ENCODE results near the gene PIP4K2B. TPM values are rescaled to one million over a fixed set of nuclear protein-coding genes. Genes with fewer than 3 reads are reported as not detected.
"Not testable (repeated sequence)": the region's sequence is repeated elsewhere in the genome, so short reads cannot be mapped to it uniquely, and the experiment has no call there.

The PIP4K2B gene
- total RNA-seq, 2 experiments from 2014 or later: 49.4 to 52.6 TPM

DNA sequence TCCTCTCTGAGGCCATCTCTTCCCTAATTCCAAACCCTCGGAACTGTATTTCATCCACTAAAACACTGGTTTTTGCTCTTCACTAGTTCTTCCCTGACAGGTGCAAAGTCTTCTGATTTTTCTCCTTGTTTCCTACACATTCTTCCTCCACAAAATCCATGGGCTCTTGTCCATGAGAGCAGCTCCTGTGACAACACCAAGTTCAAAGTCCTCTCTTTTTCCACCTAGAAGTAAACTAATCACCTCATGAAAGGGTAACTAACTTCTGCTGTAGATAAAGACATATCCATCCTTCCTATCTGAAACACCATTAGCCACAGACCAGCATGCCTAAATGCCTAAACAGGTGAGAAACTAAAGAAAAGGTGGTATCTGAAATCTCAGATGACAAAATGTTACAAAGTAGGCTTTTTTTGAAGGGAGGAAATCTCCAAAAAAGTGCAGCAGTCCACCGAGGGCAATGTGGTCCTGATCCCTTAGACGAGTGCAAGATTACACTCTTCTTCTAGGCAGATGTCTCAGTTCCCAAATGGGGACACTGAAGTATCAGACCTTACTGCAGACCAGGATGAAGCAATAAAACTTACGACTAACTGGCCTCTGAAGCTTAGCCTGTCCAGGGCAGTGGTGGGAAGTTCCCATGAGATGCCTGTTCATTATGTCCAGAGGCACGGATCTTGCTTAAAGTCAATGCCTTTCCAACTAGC lies 2.8 kb downstream of the PIP4K2B start:
- Mint-ChIP-seq H3K36me3 (ENCODE audit: low read depth) (peaks cover 42% of the 10 kb centered on the region), H3K4me1 (peaks cover 39% of the 10 kb centered on the region), H3K9me3 (no peaks in the 10 kb centered on the region), H3K27me3 (no peaks in the 10 kb centered on the region), H3K4me3 (no peak overlapping the region), H3K27ac (no peak overlapping the region)
- CTCF ChIA-PET: no interaction called here
- POLR2A ChIA-PET: no interaction called here
- DNase-seq: no peak

DNA sequence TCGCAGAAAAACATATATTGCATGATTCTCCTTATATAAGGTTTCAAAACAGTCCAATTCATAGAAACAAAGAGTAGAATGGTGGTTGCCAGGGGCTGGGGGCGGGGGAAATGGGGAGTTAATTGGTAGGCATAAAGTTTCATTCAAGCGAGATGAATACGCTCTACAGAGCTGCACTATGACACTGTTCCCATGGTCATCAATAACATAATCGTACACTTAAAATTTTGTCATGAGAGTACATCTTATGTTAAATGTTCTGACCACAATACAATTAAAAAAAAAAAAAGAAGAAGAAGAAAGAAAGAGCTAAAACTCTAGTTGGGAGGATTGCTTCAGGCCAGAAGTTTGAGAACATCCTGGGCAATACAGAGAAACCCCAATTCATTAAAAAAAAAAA lies 5.1 kb downstream of the PIP4K2B start:
- ChIA-PET POLR2A (no interaction called here), CTCF (interaction anchor here (0.6 to 0.7 kb wide), 3 partner anchors 86 to 403 kb away, joined by 3 read pairs; partner anchors contain the start of gene CACNB1)
- no peak for DNase-seq
- Mint-ChIP-seq H3K9me3 (no peaks in the 10 kb centered on the region), H3K36me3 (ENCODE audit: low read depth) (peaks cover 31% of the 10 kb centered on the region), H3K27ac (no peak overlapping the region), H3K27me3 (no peaks in the 10 kb centered on the region), H3K4me1 (peaks cover 30% of the 10 kb centered on the region), H3K4me3 (no peak overlapping the region)

DNA sequence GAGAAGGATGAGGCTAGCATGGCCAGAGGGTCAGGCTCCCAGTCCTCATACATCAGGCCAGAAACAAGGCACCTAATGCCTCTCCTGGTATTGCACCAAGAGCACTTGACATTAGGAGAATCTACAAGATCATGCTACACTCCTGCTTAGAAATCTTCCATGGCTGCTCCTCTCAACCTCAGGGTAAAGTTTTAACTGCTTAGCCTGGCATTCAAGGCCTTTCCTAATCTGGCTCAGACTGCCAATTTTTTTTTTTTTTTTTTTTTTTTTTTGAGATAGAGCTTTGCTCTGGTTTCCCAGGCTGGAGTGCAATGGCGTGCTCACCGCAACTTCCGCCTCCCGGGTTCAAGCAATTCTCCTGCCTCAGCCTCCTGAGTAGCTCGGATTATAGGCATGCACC lies 8.2 kb downstream of the PIP4K2B start:
- peaks cover 20% of the 10 kb centered on the region for H3K36me3 Mint-ChIP-seq (ENCODE audit: low read depth)
- no peak overlapping the region for H3K4me3 Mint-ChIP-seq
- H3K27ac Mint-ChIP-seq: no peak overlapping the region
- CTCF ChIA-PET: no interaction called here
- DNase-seq: no peak
- no peaks in the 10 kb centered on the region for H3K27me3 Mint-ChIP-seq
- H3K4me1 Mint-ChIP-seq: peaks cover 6% of the 10 kb centered on the region
- POLR2A ChIA-PET: no interaction called here
- no peaks in the 10 kb centered on the region for H3K9me3 Mint-ChIP-seq

DNA sequence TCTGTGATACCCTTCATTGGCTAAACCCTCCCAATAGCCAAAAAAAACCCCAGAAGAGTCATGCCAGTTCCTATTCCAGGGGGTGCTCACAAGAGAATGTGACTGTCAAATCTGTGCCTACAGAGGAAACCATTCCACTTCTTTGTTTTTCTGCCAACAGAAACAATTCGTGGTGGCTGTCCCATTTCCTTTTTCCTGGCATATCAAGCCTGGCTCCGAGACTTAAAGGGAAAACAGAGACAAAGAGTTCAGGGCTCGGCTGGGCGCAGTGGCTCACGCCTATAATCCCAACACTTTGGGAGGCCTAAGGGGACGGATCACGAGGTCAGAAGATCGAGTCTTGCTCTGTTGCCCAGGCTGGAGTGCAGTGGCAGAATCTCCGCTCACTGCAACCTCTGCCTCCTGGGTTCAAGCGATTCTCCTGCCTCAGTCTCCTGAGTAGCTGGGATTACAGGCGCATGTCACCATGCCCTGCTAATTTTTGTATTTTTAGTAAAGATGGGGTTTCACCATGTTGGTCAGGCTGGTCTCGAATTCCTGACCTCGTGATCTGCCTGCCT lies 9.1 kb downstream of the PIP4K2B start:
- H3K9me3 Mint-ChIP-seq, H3K4me1 Mint-ChIP-seq, H3K27ac Mint-ChIP-seq, DNase-seq, POLR2A ChIA-PET, H3K27me3 Mint-ChIP-seq, CTCF ChIA-PET, H3K4me3 Mint-ChIP-seq: not testable (repeated sequence)
- peaks cover 19% of the 10 kb centered on the region for H3K36me3 Mint-ChIP-seq (ENCODE audit: low read depth)

DNA sequence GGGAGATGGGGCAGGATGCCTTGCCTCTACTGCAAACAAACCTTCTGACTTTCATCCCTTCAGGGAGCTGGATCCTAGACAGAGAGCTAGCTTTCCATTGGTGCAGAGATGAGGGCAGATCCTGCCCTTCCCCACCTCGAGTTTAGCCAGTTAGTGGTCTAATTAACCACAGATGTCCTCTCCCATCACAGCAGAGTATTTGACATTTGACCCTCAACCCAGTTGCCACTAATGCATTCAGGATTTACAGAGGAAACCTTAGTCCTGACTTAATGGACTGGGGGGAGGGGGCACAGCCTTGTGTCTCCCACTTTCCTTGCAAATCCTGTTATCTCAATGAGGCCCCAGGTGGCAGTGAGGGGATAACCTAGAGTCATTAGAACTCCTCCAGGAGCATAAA lies 10.2 kb downstream of the PIP4K2B start:
- Mint-ChIP-seq H3K27me3 (no peaks in the 10 kb centered on the region), H3K36me3 (ENCODE audit: low read depth) (peaks cover 26% of the 10 kb centered on the region), H3K4me1 (peaks cover 1% of the 10 kb centered on the region), H3K9me3 (no peaks in the 10 kb centered on the region), H3K27ac (no peak overlapping the region), H3K4me3 (no peak overlapping the region)
- ChIA-PET CTCF (interaction anchor here (0.8 kb wide), 1 partner anchor 58 kb away, joined by 3 read pairs; no protein-coding TSS in a partner anchor), POLR2A (no interaction called here)
- no peak for DNase-seq

DNA sequence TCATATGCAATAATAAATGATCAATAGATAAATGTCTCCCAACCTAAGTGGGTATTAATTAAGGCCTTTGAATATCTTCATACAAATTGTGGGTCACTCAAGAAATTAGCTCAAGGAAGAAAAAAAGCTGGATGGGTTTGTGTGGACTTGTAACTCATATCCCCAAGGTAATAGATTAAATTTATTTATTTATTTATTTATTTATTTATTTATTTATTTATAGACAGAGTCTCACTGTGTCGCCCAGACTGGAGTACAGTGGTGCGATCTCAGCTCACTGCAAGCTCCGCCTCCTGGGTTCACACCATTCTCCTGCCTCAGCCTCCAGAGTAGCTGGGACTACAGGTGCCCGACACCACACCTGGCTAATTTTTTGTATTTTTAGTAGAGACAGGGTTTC lies 11.4 kb downstream of the PIP4K2B start:
- POLR2A ChIA-PET, H3K9me3 Mint-ChIP-seq, H3K27me3 Mint-ChIP-seq, DNase-seq, H3K27ac Mint-ChIP-seq, H3K4me1 Mint-ChIP-seq, H3K4me3 Mint-ChIP-seq: not testable (repeated sequence)
- H3K36me3 Mint-ChIP-seq (ENCODE audit: low read depth): peaks cover 29% of the 10 kb centered on the region
- CTCF ChIA-PET: interaction anchor here (0.6 to 1.1 kb wide), 4 partner anchors 71 to 1497 kb away, joined by 3 to 4 read pairs (median 3); no protein-coding TSS in a partner anchor

DNA sequence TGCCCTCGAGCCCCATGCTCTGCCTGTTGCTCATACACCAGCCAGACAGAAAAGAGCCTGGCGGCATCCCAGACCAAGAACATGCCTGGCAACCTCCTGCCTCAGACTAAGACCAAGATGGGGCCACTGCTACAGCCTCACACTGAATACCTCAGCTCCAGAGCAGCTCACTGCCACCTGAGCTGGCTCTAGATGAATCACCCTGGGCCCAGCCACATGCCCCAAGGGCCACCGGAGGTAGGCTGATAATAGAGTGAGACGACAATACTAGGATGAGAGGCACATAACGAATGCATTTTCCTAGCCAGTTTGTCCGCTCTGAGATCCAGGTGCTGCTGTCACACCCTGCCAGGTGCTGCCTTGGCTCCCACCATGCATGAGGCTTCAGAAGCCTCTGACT lies 13.0 kb downstream of the PIP4K2B start:
- no peak for DNase-seq
- no peak overlapping the region for H3K4me3 Mint-ChIP-seq
- no peak overlapping the region for H3K27ac Mint-ChIP-seq
- no peaks in the 10 kb centered on the region for H3K27me3 Mint-ChIP-seq
- CTCF ChIA-PET: interaction anchor here (1.2 kb wide), 1 partner anchor 51 kb away, joined by 3 read pairs; no protein-coding TSS in a partner anchor
- H3K4me1 Mint-ChIP-seq: peaks cover 2% of the 10 kb centered on the region
- H3K36me3 Mint-ChIP-seq (ENCODE audit: low read depth): peaks cover 24% of the 10 kb centered on the region
- POLR2A ChIA-PET: no interaction called here
- no peaks in the 10 kb centered on the region for H3K9me3 Mint-ChIP-seq

DNA sequence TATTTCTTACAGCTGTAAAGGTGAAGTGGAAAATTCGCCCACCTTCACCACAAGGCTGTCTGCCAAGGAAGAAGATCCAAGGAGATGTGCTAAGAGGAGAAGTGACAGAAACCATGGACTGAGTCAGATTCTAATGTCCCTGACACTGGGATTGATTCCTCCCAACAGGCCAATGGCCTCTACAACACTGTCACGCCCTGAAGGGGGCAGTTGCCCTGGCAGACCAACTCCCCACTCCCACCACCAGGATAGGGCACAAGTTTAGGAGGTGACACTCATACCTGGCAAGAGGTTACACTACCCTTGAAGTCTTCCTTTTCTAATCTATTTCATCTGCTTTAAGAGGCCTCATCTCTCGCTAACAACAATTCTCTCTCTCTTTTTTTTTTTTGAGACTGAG lies 16.1 kb downstream of the PIP4K2B start:
- Mint-ChIP-seq H3K4me1 (peaks cover 2% of the 10 kb centered on the region), H3K9me3 (no peaks in the 10 kb centered on the region), H3K4me3 (no peak overlapping the region), H3K27ac (no peak overlapping the region), H3K36me3 (ENCODE audit: low read depth) (peaks cover 38% of the 10 kb centered on the region), H3K27me3 (no peaks in the 10 kb centered on the region)
- no peak for DNase-seq
- CTCF ChIA-PET: interaction anchor here (0.9 to 1.1 kb wide), 2 partner anchors 13 to 31 kb away, joined by 3 to 4 read pairs; no protein-coding TSS in a partner anchor
- POLR2A ChIA-PET: no interaction called here

DNA sequence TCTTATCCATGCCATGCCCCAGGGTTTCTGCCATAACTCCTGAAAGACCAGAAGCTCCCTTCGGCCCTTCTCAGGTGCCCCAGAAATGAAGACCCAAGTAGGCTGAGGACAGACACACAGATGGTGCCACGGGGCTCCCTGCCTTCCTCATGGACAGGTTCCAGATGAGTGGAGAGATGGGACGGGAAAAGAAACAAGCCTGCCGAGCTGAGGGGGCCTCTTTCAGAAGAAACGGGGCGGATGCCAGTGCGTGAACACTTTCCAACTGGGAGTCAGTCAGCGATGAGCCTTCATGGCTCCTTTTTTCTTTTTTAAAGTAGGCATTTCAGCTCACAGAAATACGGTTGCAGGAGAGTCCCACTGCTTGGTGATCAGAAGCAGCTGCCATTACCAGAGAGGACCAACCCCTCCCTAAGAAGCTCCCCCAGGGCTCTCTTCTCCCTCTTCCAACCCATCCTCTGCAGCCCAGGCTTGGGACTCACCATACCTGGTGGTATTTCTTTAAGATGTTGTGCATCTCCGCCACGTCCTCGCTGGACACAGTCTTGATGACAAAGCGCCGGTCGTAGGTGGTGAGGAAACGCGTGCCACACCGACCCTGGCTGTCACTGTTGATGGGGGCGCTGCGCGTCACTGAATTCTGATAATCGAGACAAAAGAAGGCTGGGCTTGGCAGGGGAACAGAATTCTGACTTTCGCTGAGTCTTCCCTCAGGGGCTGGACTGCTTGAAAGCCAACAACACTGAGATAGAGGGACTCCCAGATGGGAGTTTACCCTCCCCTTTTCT lies 19.2 kb downstream of the PIP4K2B start:
- no peak overlapping the region for H3K27ac Mint-ChIP-seq
- H3K27me3 Mint-ChIP-seq: no peaks in the 10 kb centered on the region
- no peaks in the 10 kb centered on the region for H3K9me3 Mint-ChIP-seq
- CTCF ChIA-PET: no interaction called here
- H3K36me3 Mint-ChIP-seq (ENCODE audit: low read depth): peaks cover 43% of the 10 kb centered on the region
- DNase-seq: no peak
- H3K4me1 Mint-ChIP-seq: peaks cover 2% of the 10 kb centered on the region
- POLR2A ChIA-PET: no interaction called here
- no peak overlapping the region for H3K4me3 Mint-ChIP-seq

DNA sequence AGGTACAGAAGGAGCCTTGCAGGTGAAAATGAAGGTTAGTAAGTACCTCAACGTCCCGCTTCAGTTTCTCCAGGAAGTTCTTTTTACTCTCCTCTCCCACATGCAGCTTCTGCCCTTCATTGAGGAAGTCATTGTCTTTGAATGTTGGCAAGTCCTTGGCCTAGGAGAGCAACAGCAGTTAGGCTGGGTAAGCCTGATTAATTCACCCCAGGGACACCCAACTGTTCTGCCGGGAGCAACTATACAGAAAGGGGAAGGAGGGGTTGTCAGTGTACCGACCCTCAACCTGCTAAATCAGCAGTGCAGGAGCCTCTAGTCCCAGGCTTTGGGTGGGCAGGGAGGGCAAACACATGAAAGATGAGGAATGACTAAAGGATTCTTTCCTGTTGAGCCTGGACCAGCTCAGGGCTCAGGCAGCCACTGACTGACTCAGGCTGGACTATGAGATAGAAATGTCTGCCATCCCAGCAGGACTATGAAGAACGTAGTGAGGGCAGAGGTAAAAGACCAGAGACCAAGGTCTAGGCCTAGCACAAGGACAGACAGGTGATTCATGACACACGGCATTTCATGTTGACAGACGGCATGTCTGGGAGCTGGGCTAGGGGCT lies 21.6 kb downstream of the PIP4K2B start:
- no peak for DNase-seq
- no peaks in the 10 kb centered on the region for H3K27me3 Mint-ChIP-seq
- CTCF ChIA-PET: interaction anchor here (1.1 to 1.2 kb wide), 2 partner anchors 100 to 123 kb away, joined by 3 read pairs; no protein-coding TSS in a partner anchor

DNA sequence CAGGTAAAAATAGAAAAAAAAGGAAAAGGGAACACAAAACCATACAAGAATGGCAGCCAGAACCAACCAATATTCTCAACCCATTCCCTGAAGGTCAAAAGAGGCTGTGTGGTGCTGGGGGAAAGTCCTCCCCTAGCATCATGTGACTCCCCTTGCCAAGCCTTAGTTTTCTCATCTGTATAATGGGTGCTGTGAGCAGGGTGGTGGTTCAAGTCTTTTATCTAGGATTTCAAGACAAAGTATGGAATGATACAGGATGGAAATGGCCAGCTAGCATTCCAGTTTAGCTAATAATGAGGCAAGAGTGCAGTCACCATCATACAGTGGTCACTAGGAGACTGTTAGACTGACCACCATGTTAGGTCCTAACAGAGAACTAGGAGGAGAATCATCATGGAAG lies 26.1 kb downstream of the PIP4K2B start:
- no peak overlapping the region for H3K27ac Mint-ChIP-seq
- no peaks in the 10 kb centered on the region for H3K4me1 Mint-ChIP-seq
- H3K27me3 Mint-ChIP-seq: no peaks in the 10 kb centered on the region
- H3K36me3 Mint-ChIP-seq (ENCODE audit: low read depth): peaks cover 45% of the 10 kb centered on the region
- DNase-seq: no peak
- ChIA-PET CTCF (no interaction called here), POLR2A (no interaction called here)
- no peak overlapping the region for H3K4me3 Mint-ChIP-seq
- no peaks in the 10 kb centered on the region for H3K9me3 Mint-ChIP-seq

More for the DNA sequence above, 21.6 kb downstream of the PIP4K2B start:
- no peaks in the 10 kb centered on the region for H3K9me3 Mint-ChIP-seq
- POLR2A ChIA-PET: interaction anchor here (0.6 kb wide), 1 partner anchor 17 kb away, joined by 3 read pairs; no protein-coding TSS in a partner anchor
- no peak overlapping the region for H3K27ac Mint-ChIP-seq
- H3K4me1 Mint-ChIP-seq: no peaks in the 10 kb centered on the region
- no peak overlapping the region for H3K4me3 Mint-ChIP-seq
- peaks cover 44% of the 10 kb centered on the region for H3K36me3 Mint-ChIP-seq (ENCODE audit: low read depth)

DNA sequence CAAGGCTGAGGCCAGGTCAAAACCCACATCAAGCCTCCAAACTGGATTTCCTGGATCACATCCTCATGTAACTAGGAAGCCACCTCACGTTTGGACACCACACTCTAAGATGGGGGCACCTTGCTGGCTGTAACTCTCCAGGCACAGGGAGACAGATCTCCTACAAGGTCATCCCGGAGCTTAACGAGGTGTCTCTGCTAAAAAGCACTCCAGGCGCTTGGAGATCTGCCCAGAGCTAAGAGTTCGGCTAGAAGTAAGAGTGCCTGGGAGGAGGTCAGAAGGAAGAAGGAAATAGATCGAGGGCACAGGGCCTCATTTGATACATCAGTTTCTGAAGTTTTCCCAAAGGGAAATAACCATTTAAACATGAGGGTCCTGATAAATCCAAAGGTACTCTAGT lies 30.9 kb downstream of the PIP4K2B start:
- peaks cover 59% of the 10 kb centered on the region for H3K36me3 Mint-ChIP-seq (ENCODE audit: low read depth)
- no peak overlapping the region for H3K4me3 Mint-ChIP-seq
- H3K9me3 Mint-ChIP-seq: no peaks in the 10 kb centered on the region
- ChIA-PET POLR2A (no interaction called here), CTCF (interaction anchor here (1.0 to 1.2 kb wide), 2 partner anchors 10 to 38 kb away, joined by 3 read pairs; no protein-coding TSS in a partner anchor)
- DNase-seq: no peak
- no peak overlapping the region for H3K27ac Mint-ChIP-seq
- H3K27me3 Mint-ChIP-seq: no peaks in the 10 kb centered on the region
- no peaks in the 10 kb centered on the region for H3K4me1 Mint-ChIP-seq

DNA sequence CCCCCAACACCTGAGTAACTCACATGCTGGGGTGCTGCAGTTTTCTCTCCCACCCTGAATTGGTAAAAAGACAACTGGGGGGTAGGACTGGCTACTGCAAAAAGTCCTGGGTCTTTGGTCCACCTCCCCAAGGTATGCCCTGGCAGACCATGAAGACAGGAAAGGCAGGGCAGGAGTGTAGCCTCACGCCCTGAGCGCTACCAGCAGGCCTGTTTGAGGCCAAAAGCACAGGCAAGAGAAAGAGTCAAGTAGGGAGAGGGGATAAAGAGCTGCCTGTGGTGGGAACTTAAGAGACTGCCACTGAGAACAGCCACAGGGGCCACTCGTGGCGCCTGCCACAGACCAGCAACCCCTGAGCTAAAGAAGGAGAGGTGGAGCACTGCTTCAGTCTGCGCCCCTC lies 33.0 kb downstream of the PIP4K2B start:
- no peaks in the 10 kb centered on the region for H3K9me3 Mint-ChIP-seq
- no peak for DNase-seq
- H3K27me3 Mint-ChIP-seq: no peaks in the 10 kb centered on the region
- peaks cover 6% of the 10 kb centered on the region for H3K4me1 Mint-ChIP-seq
- no peak overlapping the region for H3K4me3 Mint-ChIP-seq
- H3K27ac Mint-ChIP-seq: no peak overlapping the region
- ChIA-PET POLR2A (no interaction called here), CTCF (interaction anchor here (1.0 to 2.2 kb wide), 5 partner anchors 8 to 32 kb away, joined by 3 to 8 read pairs (median 3); no protein-coding TSS in a partner anchor)
- peaks cover 59% of the 10 kb centered on the region for H3K36me3 Mint-ChIP-seq (ENCODE audit: low read depth)
